K562 (cell line): ENCODE data around the gene ATG7.

Experiments
- ATF3 ChIP-seq, 2 experiments: fragments of 450-650 bp in 1 of 2; sonication (generic) in 1 of 2; formaldehyde crosslinking in 1 of 2; IDR thresholded peaks in 1 of 2; conservative IDR thresholded peaks in 1 of 2; 2 replicates each; pipeline versions ENCODE4 v1.6.1 to v1.8.1; 2016 to 2023; ENCODE audit warnings: mild to moderate bottlenecking in 2 of 2, moderate library complexity in 2 of 2, inconsistent platforms in 1 of 2, missing genetic modification reagents in 1 of 2
- CUX1 ChIP-seq: fragments of 200-800 bp; sonication (Bioruptor generic); IDR thresholded peaks from 2 replicates; pipeline ENCODE4 v1.6.1; 2016; ENCODE audit warnings: missing genetic modification characterization, missing compliant biosample characterization
- DACH1 ChIP-seq: fragments of 450-650 bp; IDR thresholded peaks from 2 replicates; pipeline ENCODE4 v1.6.1; 2018; ENCODE audit not compliant: partially characterized antibody
- HCFC1 ChIP-seq: IDR thresholded peaks from 2 replicates; pipeline ENCODE4 v1.6.1; 2012; ENCODE audit warnings: low read depth, low read length, improper control_type of control experiment
- MEIS2 ChIP-seq: fragments of 450-650 bp; IDR thresholded peaks from 2 replicates; pipeline ENCODE4 v1.6.1; 2014; ENCODE audit warnings: mild to moderate bottlenecking; ENCODE audit not compliant: partially characterized antibody
- POLR2A ChIP-seq: fragments of 450-650 bp; conservative IDR thresholded peaks from 2 replicates; pipeline ENCODE4 v1.6.1; 2016
- SMARCA5 ChIP-seq: fragments of 450-650 bp; IDR thresholded peaks from 2 replicates; pipeline ENCODE4 v1.6.1; 2016
- ZNF274 ChIP-seq: IDR thresholded peaks from 2 replicates; pipeline ENCODE4 v1.6.1; 2011; ENCODE audit warnings: low read depth, mild to moderate bottlenecking, low read length, moderate library complexity, borderline replicate concordance
- ZNF512 ChIP-seq: IDR thresholded peaks from 2 replicates; pipeline ENCODE4 v1.6.1; 2016; ENCODE audit warnings: missing genetic modification characterization, missing compliant biosample characterization

- no peak for TF ChIP-seq CUX1 (CRISPR knock-in tag)
- no peak for TF ChIP-seq SMARCA5
- TF ChIP-seq ATF3 (IDR thresholded peaks at IDR 0.05): no peak
- no peak for TF ChIP-seq ATF3 (CRISPR knock-in tag; conservative IDR thresholded peaks at IDR 0.05)
- no peak for TF ChIP-seq ZNF274
- no peak for TF ChIP-seq MEIS2
- TF ChIP-seq ZNF512 (tag): no peak
- TF ChIP-seq POLR2A: no peak
- no peak for TF ChIP-seq HCFC1
- TF ChIP-seq DACH1: no peak
These were observed 294.3 kb downstream of the ATG7 start for GRCh38 chr3:11566478-11566877.
